Measurements from ENCODE around the gene CUX1. TPM values are rescaled to one million over a fixed set of nuclear protein-coding genes. Genes with fewer than 3 reads are reported as not detected.

Gene CUX1
- total RNA-seq, 1 donor from 2014 or later, result 66.4 TPM

DNA sequence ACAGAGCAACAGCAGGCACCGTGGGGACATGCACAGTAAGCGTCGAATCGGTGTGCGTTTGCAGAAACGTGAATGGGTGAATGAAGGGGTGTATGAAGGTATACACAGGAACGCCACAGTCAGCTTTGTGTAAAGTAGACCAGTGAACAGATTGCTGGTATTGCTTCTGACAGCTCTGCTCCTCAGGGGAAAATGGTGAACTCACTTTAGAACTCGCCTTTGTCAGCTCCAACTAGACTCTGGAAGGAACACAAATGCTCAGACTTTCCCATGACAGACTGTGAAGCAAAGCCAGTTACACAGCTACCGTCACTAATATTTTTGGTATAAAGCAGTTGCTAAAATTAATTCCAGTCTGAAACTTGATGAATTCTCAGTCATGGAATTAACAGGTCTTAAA, 78.9 kb downstream of the CUX1 start:
- Mint-ChIP-seq H3K27ac (no peak overlapping the region), H3K36me3 (peaks cover 2% of the 10 kb centered on the region), H3K4me3 (no peak overlapping the region), H3K4me1 (peaks cover 34% of the 10 kb centered on the region), H3K9me3 (no peaks in the 10 kb centered on the region), H3K27me3 (ENCODE audit: insufficient read depth, low read depth) (peaks cover 6% of the 10 kb centered on the region)
- no peaks in the 10 kb centered on the region for H3K36me3 ChIP-seq
- no peaks in the 10 kb centered on the region for H3K9me3 ChIP-seq (ENCODE audit: low read depth)
- no peak overlapping the region for H3K9ac ChIP-seq
- no peaks in the 10 kb centered on the region for H3K27me3 ChIP-seq
- H4K20me1 ChIP-seq (ENCODE audit: low read depth), result peaks cover 90% of the 10 kb centered on the region
- TF ChIP-seq, protein P1, sequence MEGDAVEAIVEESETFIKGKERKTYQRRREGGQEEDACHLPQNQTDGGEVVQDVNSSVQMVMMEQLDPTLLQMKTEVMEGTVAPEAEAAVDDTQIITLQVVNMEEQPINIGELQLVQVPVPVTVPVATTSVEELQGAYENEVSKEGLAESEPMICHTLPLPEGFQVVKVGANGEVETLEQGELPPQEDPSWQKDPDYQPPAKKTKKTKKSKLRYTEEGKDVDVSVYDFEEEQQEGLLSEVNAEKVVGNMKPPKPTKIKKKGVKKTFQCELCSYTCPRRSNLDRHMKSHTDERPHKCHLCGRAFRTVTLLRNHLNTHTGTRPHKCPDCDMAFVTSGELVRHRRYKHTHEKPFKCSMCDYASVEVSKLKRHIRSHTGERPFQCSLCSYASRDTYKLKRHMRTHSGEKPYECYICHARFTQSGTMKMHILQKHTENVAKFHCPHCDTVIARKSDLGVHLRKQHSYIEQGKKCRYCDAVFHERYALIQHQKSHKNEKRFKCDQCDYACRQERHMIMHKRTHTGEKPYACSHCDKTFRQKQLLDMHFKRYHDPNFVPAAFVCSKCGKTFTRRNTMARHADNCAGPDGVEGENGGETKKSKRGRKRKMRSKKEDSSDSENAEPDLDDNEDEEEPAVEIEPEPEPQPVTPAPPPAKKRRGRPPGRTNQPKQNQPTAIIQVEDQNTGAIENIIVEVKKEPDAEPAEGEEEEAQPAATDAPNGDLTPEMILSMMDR (IDR thresholded peaks at IDR 0.05), result no peak
- TF ChIP-seq EZH2phosphoT487 (IDR thresholded peaks at IDR 0.05), result no peak
- no peaks in the 10 kb centered on the region for H3K4me1 ChIP-seq
- H3K4me3 ChIP-seq, result no peak overlapping the region
- H3F3A ChIP-seq (ENCODE audit: low read depth), result no peaks in the 10 kb centered on the region
- H3K79me2 ChIP-seq (ENCODE audit: low read depth), result peaks cover 100% of the 10 kb centered on the region
- H2AFZ ChIP-seq (replicated peaks), result no peak overlapping the region
- no peak overlapping the region for H3K4me2 ChIP-seq
- no peak for DNase-seq (ENCODE audit: low spot score)
- H3K27ac ChIP-seq, result no peak overlapping the region

- no peaks in the 10 kb centered on the region for H3K9me3 ChIP-seq (ENCODE audit: low read depth)
- no peaks in the 10 kb centered on the region for H3K36me3 ChIP-seq
- H3K27me3 ChIP-seq, result no peaks in the 10 kb centered on the region
- no peak overlapping the region for H3K9ac ChIP-seq
- Mint-ChIP-seq H3K27ac (no peak overlapping the region), H3K27me3 (ENCODE audit: insufficient read depth, low read depth) (peaks cover 6% of the 10 kb centered on the region), H3K4me1 (peaks cover 32% of the 10 kb centered on the region), H3K36me3 (peaks cover 2% of the 10 kb centered on the region), H3K9me3 (no peaks in the 10 kb centered on the region), H3K4me3 (no peak overlapping the region)
- H2AFZ ChIP-seq (replicated peaks), result no peak overlapping the region
- no peaks in the 10 kb centered on the region for H3K4me1 ChIP-seq
- peaks cover 90% of the 10 kb centered on the region for H4K20me1 ChIP-seq (ENCODE audit: low read depth)
- H3K4me3 ChIP-seq, result no peak overlapping the region
- no peak overlapping the region for H3K27ac ChIP-seq
- peaks cover 100% of the 10 kb centered on the region for H3K79me2 ChIP-seq (ENCODE audit: low read depth)
- TF ChIP-seq EZH2 (IDR thresholded peaks at IDR 0.05) (no peak), EZH2phosphoT487 (IDR thresholded peaks at IDR 0.05) (no peak)
- TF ChIP-seq, protein P1 (IDR thresholded peaks at IDR 0.05), result no peak
- H3F3A ChIP-seq (ENCODE audit: low read depth), result no peaks in the 10 kb centered on the region
- no peak for DNase-seq (ENCODE audit: low spot score)
- no peak overlapping the region for H3K4me2 ChIP-seq
Observed at GRCh38 chr7:101896941-101897340, 79.5 kb downstream of the CUX1 start.

DNA sequence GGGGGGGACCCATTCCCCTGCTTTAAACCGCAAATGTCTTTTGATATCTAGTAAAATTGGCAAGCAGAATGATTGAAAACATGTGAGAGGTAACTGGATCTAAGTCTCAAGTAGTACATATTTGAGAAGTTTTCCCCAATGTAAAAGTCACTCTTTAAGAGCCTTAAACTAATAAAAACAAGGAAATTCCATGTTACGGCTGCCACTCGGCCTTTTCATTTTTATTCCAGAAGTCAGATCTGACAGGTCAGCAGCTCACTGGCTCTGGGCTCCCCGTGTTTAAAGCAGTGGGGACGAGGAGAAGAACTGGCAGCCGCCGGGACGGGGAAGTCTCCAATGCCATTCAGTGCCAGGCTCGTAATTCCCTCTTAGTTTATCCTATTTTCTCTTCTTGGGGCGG, 80.7 kb downstream of the CUX1 start:
- H3K36me3 ChIP-seq, result no peaks in the 10 kb centered on the region
- H3K27me3 ChIP-seq, result no peaks in the 10 kb centered on the region
- H3K27ac ChIP-seq, result no peak overlapping the region
- Mint-ChIP-seq H3K36me3 (peaks cover 2% of the 10 kb centered on the region), H3K4me3 (no peak overlapping the region), H3K27me3 (ENCODE audit: insufficient read depth, low read depth) (peaks cover 6% of the 10 kb centered on the region), H3K27ac (no peak overlapping the region), H3K9me3 (no peaks in the 10 kb centered on the region), H3K4me1 (peaks cover 28% of the 10 kb centered on the region)
- H3K79me2 ChIP-seq (ENCODE audit: low read depth), result peaks cover 100% of the 10 kb centered on the region
- no peak for DNase-seq (ENCODE audit: low spot score)
- no peak overlapping the region for H2AFZ ChIP-seq (replicated peaks)
- H3K4me3 ChIP-seq, result no peak overlapping the region
- no peaks in the 10 kb centered on the region for H3K4me1 ChIP-seq
- no peak overlapping the region for H3K9ac ChIP-seq
- peaks cover 98% of the 10 kb centered on the region for H4K20me1 ChIP-seq (ENCODE audit: low read depth)
- no peaks in the 10 kb centered on the region for H3F3A ChIP-seq (ENCODE audit: low read depth)
- no peak for TF ChIP-seq EZH2phosphoT487 (IDR thresholded peaks at IDR 0.05)
- TF ChIP-seq, protein P1 (IDR thresholded peaks at IDR 0.05), result no peak
- no peak for TF ChIP-seq EZH2 (IDR thresholded peaks at IDR 0.05)
- no peak overlapping the region for H3K4me2 ChIP-seq
- H3K9me3 ChIP-seq (ENCODE audit: low read depth), result no peaks in the 10 kb centered on the region

Data from neural progenitor cell (in vitro differentiated cells).